ENCODE measurements around the gene RYR2. TPM values are rescaled to one million over a fixed set of nuclear protein-coding genes. Genes with fewer than 3 reads are reported as not detected.

The RYR2 gene
- total RNA-seq, 1 experiment from 2014 or later, result 3.4 TPM

DNA sequence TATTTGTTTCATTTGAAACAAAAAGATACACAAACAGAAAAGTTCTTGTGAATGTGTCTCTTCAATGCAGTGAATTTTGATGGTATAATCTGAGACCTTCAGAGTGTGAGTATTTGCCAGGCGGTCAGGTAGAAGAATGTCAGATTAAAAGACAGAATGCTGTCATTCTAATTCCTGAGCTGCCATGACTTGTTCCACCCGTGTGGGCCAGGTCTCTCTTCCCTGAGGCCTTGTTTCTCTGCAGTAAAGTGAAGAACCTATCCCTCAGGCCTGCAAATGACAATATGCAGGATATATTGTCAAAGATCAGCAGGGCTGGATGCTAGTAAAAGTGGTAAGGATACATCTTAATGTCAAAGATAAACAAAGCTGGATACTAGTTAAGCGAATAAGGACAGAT lies 737.4 kb downstream of the RYR2 start:
- WGBS (ENCODE audit: extremely low coverage, insufficient read length, low lambda C conversion rate), result no CpG with 5 or more reads among the region's 3 CpGs
- Histone ChIP-seq H3K4me1 (ENCODE audit: insufficient read depth, low read length) (peaks cover 2% of the 10 kb centered on the region; the same call in 1 of the 2 replicates), H4K91ac (ENCODE audit: insufficient read length, low read depth, low read length) (no peak overlapping the region), H2BK20ac (ENCODE audit: low read depth, low read length, poor library complexity, severe bottlenecking) (no peak overlapping the region), H3K27ac (ENCODE audit: insufficient read length, low read depth, low read length) (no peak overlapping the region), H2BK15ac (ENCODE audit: low read depth, low read length) (no peak overlapping the region), H4K20me1 (ENCODE audit: control insufficient read depth, insufficient read depth, insufficient read length) (no peaks in the 10 kb centered on the region), H3K9ac (ENCODE audit: extremely low read depth, insufficient read length, low read length) (no peak overlapping the region), H2BK120ac (ENCODE audit: low read depth, low read length, poor library complexity, severe bottlenecking) (no peak overlapping the region), H3K4ac (ENCODE audit: low read depth, low read length) (no peak overlapping the region), H3K14ac (ENCODE audit: insufficient read depth, low read length) (no peak overlapping the region), H3K79me1 (ENCODE audit: insufficient read depth, low read depth, low read length, poor library complexity, severe bottlenecking) (no peaks in the 10 kb centered on the region), H3K18ac (ENCODE audit: insufficient read length, low read depth, low read length) (no peak overlapping the region), H2BK12ac (ENCODE audit: insufficient read length, low read depth, low read length) (no peak overlapping the region), H3K79me2 (ENCODE audit: insufficient read depth, low read length) (no peaks in the 10 kb centered on the region), H3K23ac (ENCODE audit: insufficient read length, low read depth, low read length) (no peak overlapping the region), H3K9me3 (ENCODE audit: control insufficient read depth, low read depth, low read length) (no peaks in the 10 kb centered on the region), H2BK5ac (ENCODE audit: insufficient read length, low read length) (no peak overlapping the region), H3K27me3 (ENCODE audit: insufficient read depth, low read length) (no peaks in the 10 kb centered on the region), H2AFZ (ENCODE audit: low read length) (no peak overlapping the region), H3K56ac (ENCODE audit: insufficient read length, low read depth, low read length) (no peak overlapping the region), H3K4me2 (ENCODE audit: insufficient read depth, insufficient read length, low read length) (no peak overlapping the region), H3T11ph (ENCODE audit: low read length) (no peak overlapping the region), H2AK5ac (ENCODE audit: insufficient read length, low read length) (no peak overlapping the region), H4K5ac (ENCODE audit: insufficient read length, low read depth, low read length) (no peak overlapping the region), H4K8ac (replicated peaks; ENCODE audit: insufficient read length, low read depth, low read length) (no peak overlapping the region), H3K23me2 (ENCODE audit: insufficient read length, low read depth, low read length, poor library complexity, severe bottlenecking) (no peaks in the 10 kb centered on the region)
- TF ChIP-seq, protein P1, sequence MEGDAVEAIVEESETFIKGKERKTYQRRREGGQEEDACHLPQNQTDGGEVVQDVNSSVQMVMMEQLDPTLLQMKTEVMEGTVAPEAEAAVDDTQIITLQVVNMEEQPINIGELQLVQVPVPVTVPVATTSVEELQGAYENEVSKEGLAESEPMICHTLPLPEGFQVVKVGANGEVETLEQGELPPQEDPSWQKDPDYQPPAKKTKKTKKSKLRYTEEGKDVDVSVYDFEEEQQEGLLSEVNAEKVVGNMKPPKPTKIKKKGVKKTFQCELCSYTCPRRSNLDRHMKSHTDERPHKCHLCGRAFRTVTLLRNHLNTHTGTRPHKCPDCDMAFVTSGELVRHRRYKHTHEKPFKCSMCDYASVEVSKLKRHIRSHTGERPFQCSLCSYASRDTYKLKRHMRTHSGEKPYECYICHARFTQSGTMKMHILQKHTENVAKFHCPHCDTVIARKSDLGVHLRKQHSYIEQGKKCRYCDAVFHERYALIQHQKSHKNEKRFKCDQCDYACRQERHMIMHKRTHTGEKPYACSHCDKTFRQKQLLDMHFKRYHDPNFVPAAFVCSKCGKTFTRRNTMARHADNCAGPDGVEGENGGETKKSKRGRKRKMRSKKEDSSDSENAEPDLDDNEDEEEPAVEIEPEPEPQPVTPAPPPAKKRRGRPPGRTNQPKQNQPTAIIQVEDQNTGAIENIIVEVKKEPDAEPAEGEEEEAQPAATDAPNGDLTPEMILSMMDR (conservative IDR thresholded peaks at IDR 0.05), result no peak
- Mint-ChIP-seq H3K4me1 (peaks cover 2 to 3% of the 10 kb centered on the region in 2 experiments; a peak in 3 of 4 replicates), H3K27ac (no peak overlapping the region), H3K4me3 (no peak overlapping the region), H3K9me3 (no peaks in the 10 kb centered on the region; a peak in 1 of 5 replicates), H3K36me3 (ENCODE audit: insufficient read depth in 1 of 3, low read depth in 3 of 3) (peaks cover 0 to 6% (median 4%) of the 10 kb centered on the region in 3 experiments; a peak in 3 of 7 replicates), H3K27me3 (ENCODE audit: low read depth) (no peaks in the 10 kb centered on the region)
- DNase-seq, result no peak
